Right cardiac atrium (tissue), 5 donors: ENCODE data around the gene AFG3L2. TPM values are rescaled to one million over a fixed set of nuclear protein-coding genes. Genes with fewer than 3 reads are reported as not detected.

ENCODE experiments used
- ATAC-seq, 2 donors: fragments of 200-7000 bp; cut with Tn5 transposase; one replicate each; pipeline versions ENCODE4 v1.8.0 to v1.9.1; 2020; ENCODE audit warnings: moderate library complexity in 2 of 2, mild to moderate bottlenecking in 1 of 2
- DNase-seq, 3 donors: peaks; one replicate each; pipeline ENCODE4 v3.0.0-alpha.2; 2020
- H3K27ac ChIP-seq: one replicate; pipeline ENCODE4 v1.5.1; 2013; ENCODE audit warnings: mild to moderate bottlenecking, low read length, control low read depth, moderate library complexity
- H3K27me3 ChIP-seq: one replicate; pipeline ENCODE4 v1.6.1; 2013; ENCODE audit not compliant: control insufficient read depth, insufficient read depth
- H3K4me1 ChIP-seq: one replicate; pipeline ENCODE4 v1.6.1; 2013; ENCODE audit warnings: low read length; ENCODE audit not compliant: control insufficient read depth, insufficient read depth
- H3K4me3 ChIP-seq: one replicate; pipeline ENCODE4 v1.5.1; 2013; ENCODE audit warnings: low read length, control low read depth
- H3K9me3 ChIP-seq: one replicate; pipeline ENCODE4 v1.6.1; 2013; ENCODE audit warnings: low read length; ENCODE audit not compliant: control insufficient read depth
- WGBS: extraction: QIAGEN DNeasy Blood & Tissue Kit; methylation state at CpG from one replicate; pipeline ENCODE4 v1.1.7; 2013; 5-methylcytosine and 5-hydroxymethylcytosine counted together
- intact Hi-C, 4 donors: fragments of 100-400 bp; cut with DNase I; formaldehyde crosslinking; loops; one replicate each; pipeline versions ENCODE4 v1.11.0 to v1.14.0; 2022 to 2023
- polyA plus RNA-seq: library from polyadenylated mRNA; stranded (reverse); fragments of 200-250 nt; gene quantifications from one replicate; pipeline ENCODE4 v1.2.3, GENCODE V29; 2013
- total RNA-seq, 4 donors: library from RNA; stranded (reverse); fragmentation: NEBNext Ultra II Directional; extraction: Animal tissue kit (Norgen Biotek cat#: 25700); gene quantifications; one replicate each; pipeline ENCODE4 v1.2.1, GENCODE V29; 2021
- donor health status: healthy with polysubstance abuse.
- donor health status: DM: no; HTN: yes; CAD: no.
- donor health status: DM: no; HTN: no; CAD: no.
- donor health status: DM: no; HTN: yes; CAD: no; lungs with severe emphysema.
- donor health status: DM: yes; HTN: yes; CAD: no.

The AFG3L2 gene
- total and polyA plus RNA-seq, 5 donors: 53.3 to 88.4 (median 75.9) TPM

GRCh38 chr18:12335503-12335902, 41.5 kb downstream of the AFG3L2 start:
- no peaks in the 10 kb centered on the region for H3K4me1 ChIP-seq
- H3K27me3 ChIP-seq: no peaks in the 10 kb centered on the region
- intact Hi-C loops: no loop called here
- ATAC-seq (no peak), DNase-seq (no peak)
- H3K27ac ChIP-seq: no peak overlapping the region
- 87% methylated on average over 7 of the region's 7 CpGs for WGBS
- no peak overlapping the region for H3K4me3 ChIP-seq
- H3K9me3 ChIP-seq: no peaks in the 10 kb centered on the region

GRCh38 chr18:12334863-12335262, 42.2 kb downstream of the AFG3L2 start:
- ATAC-seq (no peak), DNase-seq (no peak)
- no peaks in the 10 kb centered on the region for H3K27me3 ChIP-seq
- intact Hi-C loops: no loop called here
- H3K4me1 ChIP-seq: no peaks in the 10 kb centered on the region
- no peak overlapping the region for H3K27ac ChIP-seq
- 79% methylated on average over 2 of the region's 2 CpGs for WGBS
- H3K4me3 ChIP-seq: no peak overlapping the region
- no peaks in the 10 kb centered on the region for H3K9me3 ChIP-seq

GRCh38 chr18:12334366-12334808, 42.6 kb downstream of the AFG3L2 start:
- no peaks in the 10 kb centered on the region for H3K4me1 ChIP-seq
- H3K4me3 ChIP-seq: no peak overlapping the region
- DNase-seq: peak in 2 of 3 donors; percentile 41 to 74
- intact Hi-C loops: no loop called here
- peak overlapping the region; percentile 58 for H3K27ac ChIP-seq
- WGBS: 32% methylated on average over 2 of the region's 2 CpGs
- H3K27me3 ChIP-seq: no peaks in the 10 kb centered on the region
- peak; percentile 8 to 42 for ATAC-seq
- no peaks in the 10 kb centered on the region for H3K9me3 ChIP-seq

DNA sequence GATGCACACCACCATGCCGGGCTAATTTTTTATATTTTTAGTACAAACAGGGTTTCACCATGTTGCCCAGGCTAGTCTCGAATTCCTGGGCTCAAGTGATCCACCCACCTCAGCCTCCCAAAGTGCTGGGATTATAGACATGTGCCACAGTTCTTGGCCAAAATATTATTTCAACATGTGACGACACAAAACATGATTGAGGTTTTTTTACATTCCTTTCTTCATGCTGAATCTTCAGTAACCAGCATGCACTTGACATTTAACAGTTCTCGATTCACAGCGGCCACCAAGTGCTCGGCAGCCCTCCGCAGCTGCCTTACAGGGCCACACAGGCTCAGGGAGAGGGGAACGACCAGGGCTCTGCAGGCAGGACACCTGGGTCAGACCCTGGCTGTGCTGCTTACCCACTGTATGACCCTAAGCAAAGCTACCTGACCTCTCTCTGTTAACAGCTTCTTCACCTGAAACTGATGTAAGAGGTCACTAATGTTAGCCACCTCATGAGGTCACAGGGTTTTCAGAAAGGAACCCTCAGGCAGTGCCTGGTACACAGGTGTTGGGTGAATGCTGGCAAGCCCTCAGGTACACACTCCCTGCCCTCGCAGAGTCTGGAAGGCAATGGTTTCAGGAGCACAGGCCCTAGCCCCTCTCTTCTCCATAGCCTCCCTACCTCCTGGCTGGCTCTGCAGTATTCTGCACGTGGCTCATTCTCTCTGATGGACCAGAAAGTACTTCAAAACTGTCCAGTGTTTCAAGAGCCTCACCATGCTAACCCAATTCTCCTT, 43.3 kb downstream of the AFG3L2 start:
- H3K27ac ChIP-seq: no peak overlapping the region
- no peak for DNase-seq
- 76% methylated on average over 10 of the region's 10 CpGs for WGBS
- ATAC-seq: peak; percentile 20 to 38
- no peak overlapping the region for H3K4me3 ChIP-seq
- no peaks in the 10 kb centered on the region for H3K27me3 ChIP-seq
- H3K4me1 ChIP-seq: no peaks in the 10 kb centered on the region
- H3K9me3 ChIP-seq: no peaks in the 10 kb centered on the region
- intact Hi-C loops: no loop called here

DNA sequence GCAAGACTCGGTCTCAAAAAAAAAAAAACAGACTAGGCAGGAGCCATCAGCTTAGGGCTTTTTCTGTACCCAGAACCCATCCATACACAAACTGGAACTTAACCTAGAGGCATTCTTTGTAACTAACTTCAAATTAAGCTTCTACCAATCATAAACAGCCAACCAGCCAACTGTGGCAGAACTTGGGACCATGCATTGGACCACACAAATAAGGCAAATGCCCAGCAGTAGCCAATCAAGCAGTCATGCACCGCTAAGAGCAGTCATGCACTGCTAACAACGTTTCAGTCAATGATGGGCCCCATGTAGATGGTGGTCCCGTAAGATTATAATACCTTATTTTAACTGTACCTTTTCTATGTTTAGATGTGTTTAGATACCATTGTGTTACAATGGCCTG, 46.3 kb downstream of the AFG3L2 start:
- Histone ChIP-seq H3K27me3 (no peaks in the 10 kb centered on the region), H3K4me3 (no peak overlapping the region), H3K4me1 (peaks cover 6% of the 10 kb centered on the region), H3K9me3 (no peaks in the 10 kb centered on the region), H3K27ac (no peak overlapping the region)
- no peak for ATAC-seq
- DNase-seq: no peak
- 93% methylated on average over 4 of the region's 4 CpGs for WGBS
- intact Hi-C loops: no loop called here

GRCh38 chr18:12329125-12329698, 47.8 kb downstream of the AFG3L2 start:
- H3K9me3 ChIP-seq: no peaks in the 10 kb centered on the region
- 88% methylated on average over 11 of the region's 11 CpGs for WGBS
- DNase-seq (no peak), ATAC-seq (no peak)
- H3K4me1 ChIP-seq: peaks cover 6% of the 10 kb centered on the region
- H3K27me3 ChIP-seq: no peaks in the 10 kb centered on the region
- intact Hi-C loops: no loop called here
- H3K27ac ChIP-seq: no peak overlapping the region
- H3K4me3 ChIP-seq: no peak overlapping the region

DNA sequence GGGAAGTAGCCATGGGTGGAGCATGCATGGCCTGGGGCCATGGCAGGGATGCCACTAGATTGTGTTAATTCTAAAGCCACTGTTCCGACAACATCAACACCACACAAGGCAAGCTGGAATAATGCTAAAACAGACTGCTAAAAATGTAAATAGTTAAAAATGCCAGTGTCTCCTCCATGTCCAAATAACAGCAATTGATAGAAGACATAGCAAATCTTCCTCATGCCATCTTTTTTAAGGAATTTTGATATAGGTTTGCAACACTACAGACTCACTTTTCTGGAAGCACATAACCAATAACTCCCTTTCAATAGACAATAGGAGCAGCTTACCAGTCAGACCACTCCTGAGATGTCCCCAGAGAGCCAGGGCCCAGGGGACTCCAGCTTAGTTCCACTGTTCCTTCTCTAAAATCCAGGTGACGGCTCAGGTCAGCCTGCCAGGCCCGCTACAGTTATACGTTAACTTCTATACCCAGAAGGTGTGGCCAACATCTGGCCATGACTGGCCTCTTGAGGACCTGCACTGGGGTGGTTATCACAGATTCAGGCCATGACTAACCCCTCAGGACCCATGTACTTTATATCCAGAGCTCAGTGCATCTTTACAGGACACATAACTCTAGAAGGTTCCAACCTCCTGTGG, 48.7 kb downstream of the AFG3L2 start:
- no peaks in the 10 kb centered on the region for H3K9me3 ChIP-seq
- no peak for DNase-seq
- H3K27me3 ChIP-seq: no peaks in the 10 kb centered on the region
- intact Hi-C loops: no loop called here
- ATAC-seq: peak in 1 of 2 donors; percentile 8
- 87% methylated on average over 4 of the region's 4 CpGs for WGBS
- H3K4me1 ChIP-seq: peaks cover 6% of the 10 kb centered on the region
- peak overlapping the region; percentile 36 for H3K27ac ChIP-seq
- H3K4me3 ChIP-seq: no peak overlapping the region

DNA sequence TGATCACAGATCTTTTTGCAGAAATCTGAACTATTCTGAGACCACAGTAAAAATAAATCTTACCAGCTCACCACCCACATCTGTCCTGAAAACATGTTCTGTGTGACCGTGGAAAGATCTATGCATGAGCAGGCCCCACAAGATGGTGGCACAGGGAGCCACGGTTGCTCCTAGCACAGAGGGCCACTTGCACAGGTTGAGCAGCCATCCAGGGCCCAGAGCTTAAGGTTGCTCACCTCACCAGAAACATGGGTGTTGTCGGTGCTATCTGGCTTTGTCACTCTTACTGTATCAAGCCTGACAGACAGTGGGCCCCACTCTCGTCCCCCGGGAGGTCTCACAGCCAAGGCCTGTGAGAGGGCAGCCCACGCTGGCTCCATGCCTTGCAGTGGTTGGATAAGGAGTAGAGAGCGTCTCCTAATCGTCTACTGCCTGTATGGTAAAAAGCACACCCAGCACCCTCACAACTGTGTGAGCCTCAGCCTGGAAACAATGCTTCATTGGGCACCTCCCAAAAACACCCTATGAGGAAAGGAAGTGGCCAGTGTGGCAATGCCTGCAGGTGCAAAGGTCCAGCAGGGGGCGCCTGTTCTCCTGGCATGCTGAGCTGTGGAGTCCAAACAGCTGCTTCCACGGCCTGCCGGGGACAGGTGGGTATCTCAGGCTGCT, 49.4 kb downstream of the AFG3L2 start:
- DNase-seq (peak; percentile 85 to 94 (median 91)), ATAC-seq (peak; percentile 80 to 84)
- H3K27ac ChIP-seq: peak overlapping the region; percentile 33
- no peaks in the 10 kb centered on the region for H3K9me3 ChIP-seq
- no peak overlapping the region for H3K4me3 ChIP-seq
- 40% methylated on average over 11 of the region's 11 CpGs for WGBS
- H3K27me3 ChIP-seq: no peaks in the 10 kb centered on the region
- intact Hi-C loops: no loop called here
- peaks cover 6% of the 10 kb centered on the region for H3K4me1 ChIP-seq

GRCh38 chr18:12326711-12327460, 50.1 kb downstream of the AFG3L2 start:
- H3K9me3 ChIP-seq: no peaks in the 10 kb centered on the region
- WGBS: 74% methylated on average over 12 of the region's 12 CpGs
- no peak for DNase-seq
- peaks cover 6% of the 10 kb centered on the region for H3K4me1 ChIP-seq
- ATAC-seq: peak; percentile 7 to 10
- H3K4me3 ChIP-seq: no peak overlapping the region
- H3K27ac ChIP-seq: no peak overlapping the region
- intact Hi-C loops: no loop called here
- no peaks in the 10 kb centered on the region for H3K27me3 ChIP-seq

DNA sequence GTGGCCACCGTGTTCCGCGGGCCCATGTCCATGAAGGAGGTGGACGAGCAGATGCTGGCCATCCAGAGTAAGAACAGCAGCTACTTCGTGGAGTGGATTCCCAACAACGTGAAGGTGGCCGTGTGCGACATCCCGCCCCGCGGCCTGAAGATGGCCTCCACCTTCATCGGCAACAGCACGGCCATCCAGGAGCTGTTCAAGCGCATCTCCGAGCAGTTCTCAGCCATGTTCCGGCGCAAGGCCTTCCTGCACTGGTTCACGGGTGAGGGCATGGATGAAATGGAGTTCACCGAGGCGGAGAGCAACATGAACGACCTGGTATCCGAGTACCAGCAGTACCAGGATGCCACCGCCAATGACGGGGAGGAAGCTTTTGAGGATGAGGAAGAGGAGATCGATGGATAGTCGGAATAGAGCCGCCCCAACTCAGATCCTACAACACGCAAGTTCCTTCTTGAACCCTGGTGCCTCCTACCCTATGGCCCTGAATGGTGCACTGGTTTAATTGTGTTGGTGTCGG, 51.2 kb downstream of the AFG3L2 start:
- H3K27me3 ChIP-seq: no peaks in the 10 kb centered on the region
- no peak overlapping the region for H3K4me3 ChIP-seq
- intact Hi-C loops: no loop called here
- DNase-seq (no peak), ATAC-seq (no peak)
- WGBS: 97% methylated on average over 29 of the region's 29 CpGs
- H3K4me1 ChIP-seq: peaks cover 9% of the 10 kb centered on the region
- H3K27ac ChIP-seq: no peak overlapping the region
- H3K9me3 ChIP-seq: no peaks in the 10 kb centered on the region
